H1 (cell line): ENCODE data around the gene IL36RN. TPM values are rescaled to one million over a fixed set of nuclear protein-coding genes. Genes with fewer than 3 reads are reported as not detected.

Experiments
- CTCF ChIA-PET: fragments of 300-600 bp; sonication (Branson Sonifier 250); formaldehyde crosslinking; loops from one replicate; lab custom pipeline; 2021; ENCODE audit not compliant: partially characterized antibody; lab: Charles Lee
- POLR2A ChIA-PET: fragments of 300-600 bp; sonication (Branson Sonifier 250); formaldehyde crosslinking; loops from one replicate; lab custom pipeline; 2021; ENCODE audit warnings: inconsistent platforms; ENCODE audit not compliant: partially characterized antibody; lab: Charles Lee
- DNase-seq, 2 experiments: peaks; one replicate each; pipeline versions ENCODE4 v3.0.0 to v3.0.0-alpha.2; 2010 to 2022; ENCODE audit warnings: low spot score in 2 of 2, low read depth in 1 of 2, mixed read lengths in 1 of 2
- FAIRE-seq: peaks from 2 replicates; lab custom pipeline; 2011; peaks lifted over from hg19 to GRCh38; lab: Jason Lieb, UNC
- H2AFZ ChIP-seq: 2 replicates; pipeline ENCODE4 v1.8.1; 2012; ENCODE audit warnings: low read length, inconsistent platforms
- H2AK5ac ChIP-seq: 2 replicates; pipeline ENCODE4 v1.6.1; 2013; ENCODE audit warnings: low read depth, low read length
- H2BK120ac ChIP-seq: replicated peaks from 2 replicates; pipeline ENCODE3; 2013; ENCODE audit warnings: low read depth, low read length, inconsistent platforms
- H2BK12ac ChIP-seq: 2 replicates; pipeline ENCODE4 v1.6.1; 2013; ENCODE audit warnings: low read depth, low read length
- H2BK15ac ChIP-seq: 2 replicates; pipeline ENCODE4 v1.6.1; 2013; ENCODE audit warnings: low read length
- H2BK20ac ChIP-seq: 2 replicates; pipeline ENCODE4 v1.6.1; 2013; ENCODE audit warnings: low read length
- H2BK5ac ChIP-seq: 2 replicates; pipeline ENCODE4 v1.6.1; 2013; ENCODE audit warnings: low read depth, low read length
- H3K14ac ChIP-seq: 2 replicates; pipeline ENCODE4 v1.6.1; 2013; ENCODE audit warnings: inconsistent platforms; ENCODE audit not compliant: insufficient read length
- H3K18ac ChIP-seq: 2 replicates; pipeline ENCODE4 v1.6.1; 2013; ENCODE audit warnings: low read length; ENCODE audit errors: extremely low read depth
- H3K23ac ChIP-seq: 2 replicates; pipeline ENCODE4 v1.6.1; 2013; ENCODE audit warnings: inconsistent platforms; ENCODE audit not compliant: insufficient read length
- H3K23me2 ChIP-seq: 2 replicates; pipeline ENCODE4 v1.6.1; 2013; ENCODE audit warnings: low read depth, low read length
- H3K27ac ChIP-seq: 2 replicates; pipeline ENCODE4 v1.6.1; 2011; ENCODE audit warnings: low read depth, low read length, inconsistent platforms
- H3K27me3 ChIP-seq, 4 experiments: replicated peaks in 1 of 4; 1 replicate in 1 of 4; 2 replicates in 3 of 4; pipeline versions ENCODE4 v1.6.1 to v1.8.1; 2011 to 2013; ENCODE audit warnings: low read length in 3 of 4, mild to moderate bottlenecking in 3 of 4, inconsistent platforms in 2 of 4, mixed read lengths in 2 of 4, moderate library complexity in 1 of 4; ENCODE audit not compliant: control insufficient read depth in 3 of 4, insufficient read depth in 3 of 4; ENCODE audit errors: extremely low read depth in 1 of 4
- H3K36me3 ChIP-seq, 4 experiments: 2 replicates each; pipeline versions ENCODE4 v1.6.1 to v1.8.1; 2011 to 2013; ENCODE audit warnings: mild to moderate bottlenecking in 4 of 4, low read length in 3 of 4, moderate library complexity in 2 of 4, control low read depth in 1 of 4, inconsistent platforms in 1 of 4; ENCODE audit not compliant: insufficient read depth in 4 of 4, control insufficient read depth in 2 of 4
- H3K4ac ChIP-seq: replicated peaks from 2 replicates; pipeline ENCODE3; 2013; ENCODE audit warnings: low read length, low read depth, mixed read lengths, inconsistent platforms; ENCODE audit not compliant: insufficient read length
- H3K4me1 ChIP-seq, 4 experiments: replicated peaks in 1 of 4; 1 replicate in 1 of 4; 2 replicates in 3 of 4; pipeline versions ENCODE4 v1.6.1 to v1.8.1; 2011 to 2013; ENCODE audit warnings: low read length in 3 of 4, inconsistent platforms in 2 of 4, mixed read lengths in 1 of 4; ENCODE audit not compliant: insufficient read depth in 4 of 4, control insufficient read depth in 3 of 4
- H3K4me2 ChIP-seq, 2 experiments: 2 replicates each; pipeline versions ENCODE4 v1.6.1 to v1.8.1; 2011 to 2013; ENCODE audit warnings: low read depth in 2 of 2, low read length in 2 of 2, control low read depth in 1 of 2, inconsistent platforms in 1 of 2, mild to moderate bottlenecking in 1 of 2; ENCODE audit not compliant: insufficient read depth in 1 of 2
- H3K4me3 ChIP-seq, 4 experiments: fragments of 200-600, 300-600 bp in 1 of 4; sonication (generic), shearing (Covaris generic), sonication (Bioruptor Twin) in 1 of 4; 2 replicates each; pipeline versions ENCODE4 v1.5.1 to v1.8.1; 2011 to 2016; ENCODE audit warnings: low read length in 4 of 4, low read depth in 3 of 4, control low read depth in 2 of 4, inconsistent platforms in 2 of 4, mild to moderate bottlenecking in 2 of 4, mixed read lengths in 1 of 4, moderate library complexity in 1 of 4; ENCODE audit not compliant: insufficient read depth in 2 of 4; ENCODE audit errors: extremely low read depth in 1 of 4
- H3K56ac ChIP-seq: replicated peaks from 2 replicates; pipeline ENCODE3; 2013; ENCODE audit warnings: low read depth, mild to moderate bottlenecking, mixed read lengths, low read length, inconsistent platforms; ENCODE audit not compliant: insufficient read length
- H3K79me1 ChIP-seq: 2 replicates; pipeline ENCODE4 v1.6.1; 2013; ENCODE audit warnings: low read depth, low read length, control low read depth
- H3K79me2 ChIP-seq, 2 experiments: 2 replicates each; pipeline versions ENCODE4 v1.6.1 to v1.8.1; 2012 to 2013; ENCODE audit warnings: low read length in 2 of 2, mild to moderate bottlenecking in 2 of 2, inconsistent platforms in 1 of 2; ENCODE audit not compliant: insufficient read depth in 2 of 2, control insufficient read depth in 1 of 2
- H3K9ac ChIP-seq, 4 experiments: replicated peaks in 1 of 4; 1 replicate in 1 of 4; 2 replicates in 3 of 4; pipeline versions ENCODE4 v1.6.1 to v1.8.1; 2011 to 2013; ENCODE audit warnings: low read depth in 3 of 4, low read length in 3 of 4, control low read depth in 2 of 4, mild to moderate bottlenecking in 2 of 4, moderate library complexity in 2 of 4, inconsistent platforms in 1 of 4; ENCODE audit errors: extremely low read depth in 1 of 4
- H3K9me3 ChIP-seq, 2 experiments: 2 replicates each; pipeline versions ENCODE4 v1.6.1 to v1.8.1; 2012 to 2013; ENCODE audit warnings: mild to moderate bottlenecking in 2 of 2, moderate library complexity in 2 of 2, control low read depth in 1 of 2, inconsistent platforms in 1 of 2, low read depth in 1 of 2, low read length in 1 of 2, mixed read lengths in 1 of 2; ENCODE audit not compliant: insufficient read depth in 2 of 2
- H4K20me1 ChIP-seq, 2 experiments: replicated peaks in 1 of 2; 2 replicates each; pipeline versions ENCODE3 to v1.8.1; 2011 to 2013; ENCODE audit warnings: inconsistent platforms in 2 of 2, low read length in 2 of 2, mild to moderate bottlenecking in 1 of 2; ENCODE audit not compliant: insufficient read depth in 2 of 2, control insufficient read depth in 1 of 2
- H4K5ac ChIP-seq: 2 replicates; pipeline ENCODE4 v1.6.1; 2013; ENCODE audit warnings: low read length, low read depth, mixed read lengths, inconsistent platforms; ENCODE audit not compliant: insufficient read length
- H4K8ac ChIP-seq: 2 replicates; pipeline ENCODE4 v1.8.0; 2013; ENCODE audit warnings: mild to moderate bottlenecking, moderate library complexity, low read length, inconsistent platforms; ENCODE audit not compliant: insufficient read depth; ENCODE audit errors: extremely low read depth
- H4K91ac ChIP-seq: replicated peaks from 2 replicates; pipeline ENCODE3; 2013; ENCODE audit warnings: low read length, mixed read lengths, inconsistent platforms; ENCODE audit not compliant: insufficient read length
- BCL11A ChIP-seq, 2 experiments: IDR thresholded peaks; one replicate each; pipeline ENCODE4 v1.6.1; 2011; ENCODE audit warnings: low read depth in 2 of 2, low read length in 2 of 2, mild to moderate bottlenecking in 2 of 2
- TCF12 ChIP-seq: IDR thresholded peaks from 2 replicates; pipeline ENCODE4 v1.6.1; 2011; ENCODE audit warnings: low read depth, mild to moderate bottlenecking, low read length
- ZNF274 ChIP-seq: IDR thresholded peaks from 2 replicates; pipeline ENCODE4 v1.7.0; 2012; ENCODE audit warnings: low read length, borderline replicate concordance; ENCODE audit errors: extremely low read depth
- WGBS, 2 experiments: shearing (Covaris generic) in 1 of 2; methylation state at CpG; one replicate each; pipeline versions ENCODE4 v1.1.6 to v1.1.7; 2013 to 2015; ENCODE audit warnings: low lambda C conversion rate in 2 of 2, mixed read lengths in 2 of 2, inconsistent platforms in 1 of 2, low coverage in 1 of 2, missing lambda C conversion rate in 1 of 2; ENCODE audit not compliant: insufficient replicate concordance in 2 of 2, insufficient coverage in 1 of 2, insufficient read length in 1 of 2; ENCODE audit errors: extremely low coverage in 1 of 2, missing lambda C conversion rate in 1 of 2; 5-methylcytosine and 5-hydroxymethylcytosine counted together
- polyA plus RNA-seq, 7 experiments: library from polyadenylated mRNA; depleted of rRNA in 3 of 7; stranded (reverse) in 5 of 7; unstranded in 2 of 7; fragments of >200 nt in 5 of 7; fragments of 200-250 nt in 2 of 7; gene quantifications; 1 replicate in 5 of 7; 2 replicates in 1 of 7; 4 replicates in 1 of 7; pipeline versions ENCODE4 v1.2.1 to v1.2.3, GENCODE V29; 2011 to 2013; ENCODE audit warnings: missing spikeins in 2 of 7, mixed read lengths in 2 of 7
- total RNA-seq: library from RNA; stranded (reverse); fragmentation: NEBNext Ultra II Directional; extraction: Animal tissue kit (Norgen Biotek cat#: 25700); gene quantifications from 2 replicates; pipeline ENCODE4 v1.2.1, GENCODE V29; 2021

The IL36RN gene
- total and polyA plus RNA-seq, 2 of the 8 experiments (the other 6 are each of a cell fraction or from before 2014, with no cell fraction given): not detected

GRCh38 chr2:113010088-113010487 lies 48.9 kb upstream of the IL36RN start:
- ChIA-PET CTCF (interaction anchor here (1.0 to 1.9 kb wide), 2 partner anchors 48 to 50 kb away, joined by 3 to 6 read pairs; no protein-coding TSS in a partner anchor), POLR2A (no interaction called here)
- Histone ChIP-seq H4K91ac (no peak overlapping the region), H3K9ac (no peak overlapping the region), H3K9me3 (peaks cover 0 to 3% of the 10 kb centered on the region in 2 experiments; a peak in 1 of 4 replicates), H2BK5ac (no peak overlapping the region), H2BK20ac (no peak overlapping the region), H3K27ac (no peak overlapping the region), H2BK120ac (no peak overlapping the region), H3K4me1 (no peaks in the 10 kb centered on the region), H3K27me3 (no peaks in the 10 kb centered on the region), H3K23ac (no peak overlapping the region), H3K4me3 (no peak overlapping the region), H3K18ac (no peak overlapping the region), H2AFZ (no peak overlapping the region), H3K23me2 (no peaks in the 10 kb centered on the region), H4K20me1 (no peaks in the 10 kb centered on the region), H4K5ac (no peak overlapping the region), H3K4me2 (no peak overlapping the region), H3K4ac (no peak overlapping the region)
- WGBS, 2 experiments: 78% methylated on average over 2 of the region's 2 CpGs; no CpG with 5 or more reads in 1 of the 2 experiments
- FAIRE-seq: no peak
- TF ChIP-seq BCL11A (IDR thresholded peaks at IDR 0.05; ENCODE audit: low read depth in 2 of 2, low read length in 2 of 2) (no peak), TCF12 (no peak), ZNF274 (no peak)
- TF ChIP-seq, all 59 proteins: peak for 0
- Histone ChIP-seq H2AK5ac (no peak overlapping the region), H4K8ac (no peak overlapping the region), H3K79me2 (no peaks in the 10 kb centered on the region), H3K56ac (no peak overlapping the region), H3K79me1 (no peaks in the 10 kb centered on the region), H3K14ac (no peak overlapping the region), H2BK15ac (no peak overlapping the region), H3K36me3 (no peaks in the 10 kb centered on the region), H2BK12ac (no peak overlapping the region)
- DNase-seq: no peak
